DMS53 treated with DMSO at 0.1 percent for 48 hours (cell line): ENCODE results near the gene TPM4.
A peak's percentile ranks its signal among the peaks of the same experiment; 100 is the strongest.

Experiments
- DNase-seq: peaks from one replicate; lab custom pipeline; 2025; ENCODE audit not compliant: unreplicated experiment; lab: John Stamatoyannopoulos, UW

Gene TPM4

DNA sequence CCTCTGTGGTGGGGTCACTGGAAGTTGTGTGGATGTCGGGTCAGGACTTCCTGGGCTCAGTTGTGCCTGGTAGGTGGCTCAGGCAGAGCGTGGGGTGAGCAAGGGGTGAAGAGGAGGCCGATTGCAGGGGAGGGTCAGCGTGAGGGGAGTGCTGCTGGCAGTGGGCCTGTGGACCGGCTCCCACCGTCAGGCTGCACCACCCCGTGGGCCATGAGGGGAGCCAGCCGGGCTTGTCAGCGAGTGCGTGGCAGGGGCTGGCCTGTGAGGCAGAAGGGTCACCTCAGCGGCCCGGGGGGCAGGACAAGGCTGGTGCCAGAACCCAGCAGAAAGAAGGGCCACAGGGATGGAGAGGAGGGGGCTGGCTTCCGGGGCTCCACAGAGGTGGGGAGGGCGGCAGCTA is 48.7 kb downstream of the TPM4 start:
- DNase-seq = no peak

DNA sequence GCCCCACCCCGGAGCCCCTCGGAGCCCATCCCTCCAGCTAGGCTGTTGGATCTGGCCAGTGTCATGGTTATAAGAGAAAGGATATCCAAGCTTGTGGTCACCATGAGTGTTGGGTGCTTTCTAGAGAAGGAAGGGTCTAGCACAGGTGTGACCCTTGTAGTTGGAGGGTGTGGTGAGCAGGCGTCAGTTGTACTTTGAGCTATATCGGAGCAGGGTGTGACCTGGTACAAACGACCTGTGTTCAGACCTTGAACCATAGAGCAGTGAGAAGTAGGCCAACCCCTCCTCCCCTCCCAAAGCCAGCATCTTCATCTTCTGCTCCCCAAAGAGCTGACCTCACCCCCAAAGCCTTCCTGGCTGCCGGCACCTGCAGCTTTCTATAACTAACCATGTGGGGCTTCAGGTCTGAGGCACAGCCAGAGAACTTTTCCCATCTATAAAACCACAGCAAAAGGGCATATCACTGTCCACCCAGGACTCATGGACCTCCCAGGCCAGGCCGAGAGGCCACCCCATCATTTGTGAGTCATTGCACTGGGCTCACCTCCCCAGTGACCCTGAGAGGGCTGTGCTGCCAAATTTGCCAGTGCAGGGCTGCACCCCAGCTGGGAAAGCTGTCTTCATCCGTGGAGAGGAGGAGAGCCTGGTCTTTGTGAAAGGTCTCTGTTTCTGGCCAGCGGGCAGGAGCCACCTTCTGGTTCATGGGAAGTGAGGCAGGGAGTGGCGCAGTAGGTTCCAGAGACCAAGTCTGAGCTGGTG is 49.6 kb downstream of the TPM4 start:
- DNase-seq = no peak

DNA sequence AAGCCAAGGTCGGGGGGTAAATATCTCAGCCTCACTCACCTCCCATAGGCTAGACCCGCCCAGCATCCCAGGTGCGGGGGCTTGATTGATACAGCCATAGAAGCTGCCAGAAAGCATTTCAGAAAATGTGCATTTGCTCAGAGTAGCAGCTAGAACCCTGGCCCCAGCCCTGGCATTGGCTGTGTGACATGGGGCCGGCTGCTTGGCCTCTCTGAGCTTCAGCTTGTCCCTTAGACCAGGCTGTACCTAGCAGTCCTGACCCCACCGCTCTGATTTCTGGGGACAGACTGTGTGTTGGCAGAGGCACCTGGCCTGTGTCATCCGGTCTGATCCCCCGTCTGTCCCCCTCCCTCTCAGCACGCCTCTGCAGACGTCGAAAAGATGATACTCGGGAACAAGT is 50.8 kb downstream of the TPM4 start:
- DNase-seq = no peak

DNA sequence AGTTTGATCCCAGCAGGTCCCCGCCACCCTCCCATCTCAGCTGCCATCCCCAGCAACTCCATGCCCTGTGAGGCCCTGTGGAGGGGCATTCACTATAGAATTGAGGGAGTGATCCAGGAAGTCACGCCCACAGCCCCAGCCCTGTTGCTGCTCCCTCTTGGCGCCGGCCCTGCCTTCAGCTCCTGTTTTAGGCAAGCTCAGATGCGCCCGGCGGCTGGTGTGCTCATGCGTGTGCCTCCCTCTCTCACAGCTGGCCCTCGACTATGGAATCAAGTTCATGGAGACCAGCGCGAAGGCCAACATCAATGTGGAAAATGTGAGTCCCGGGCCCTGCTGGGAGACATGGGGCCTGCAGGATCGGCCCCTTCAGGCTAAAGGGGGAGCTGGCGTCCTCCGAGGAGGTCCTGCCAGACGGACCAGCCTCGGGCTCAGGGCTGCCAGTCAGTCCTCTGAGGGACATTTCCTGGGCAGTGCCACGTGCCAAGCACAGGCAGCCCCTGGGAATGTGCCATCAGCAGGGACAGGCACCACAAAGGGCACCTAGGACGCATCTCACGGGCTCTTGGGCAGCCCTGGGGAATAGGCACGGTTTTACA is 51.6 kb downstream of the TPM4 start:
- DNase-seq = no peak

DNA sequence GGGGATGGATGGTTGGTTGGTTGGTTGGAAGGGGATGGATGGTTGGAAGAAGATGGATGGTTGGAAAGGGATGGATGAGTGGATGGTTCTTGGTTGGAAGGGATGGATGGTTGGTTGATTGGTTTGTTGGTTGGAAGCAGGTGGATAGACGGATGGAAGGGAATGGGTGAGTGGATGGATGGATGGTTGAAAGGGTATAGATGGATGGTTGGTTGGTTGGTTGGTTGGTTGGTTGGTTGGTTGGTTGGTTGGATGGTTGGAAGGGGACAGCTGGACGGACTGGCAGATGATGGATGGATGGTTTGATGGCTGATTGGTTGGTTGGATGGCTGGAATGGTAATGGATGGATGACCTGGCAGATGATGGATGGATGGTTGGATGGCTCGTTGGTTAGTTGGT is 55.4 kb downstream of the TPM4 start:
- DNase-seq = no peak

DNA sequence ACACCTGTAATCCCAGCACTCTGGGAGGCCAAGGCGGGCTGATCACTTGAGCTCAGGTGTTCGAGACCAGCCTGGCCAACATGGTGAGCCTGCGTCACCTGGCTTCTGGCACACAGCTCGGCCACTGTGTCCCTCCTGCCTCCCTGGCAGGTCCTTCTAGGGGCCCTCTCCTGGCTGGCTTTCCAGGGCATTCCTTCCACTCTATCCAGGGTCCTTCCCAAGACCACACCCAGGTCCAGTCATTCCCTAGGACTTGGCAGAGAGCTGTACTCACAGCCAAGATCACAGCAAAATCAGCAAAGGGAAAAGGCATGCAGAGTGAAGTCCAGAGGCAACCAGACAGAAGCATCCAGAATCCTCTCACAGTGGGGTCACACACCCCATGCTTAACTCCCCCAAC is 57.5 kb downstream of the TPM4 start:
- no peak for DNase-seq

DNA sequence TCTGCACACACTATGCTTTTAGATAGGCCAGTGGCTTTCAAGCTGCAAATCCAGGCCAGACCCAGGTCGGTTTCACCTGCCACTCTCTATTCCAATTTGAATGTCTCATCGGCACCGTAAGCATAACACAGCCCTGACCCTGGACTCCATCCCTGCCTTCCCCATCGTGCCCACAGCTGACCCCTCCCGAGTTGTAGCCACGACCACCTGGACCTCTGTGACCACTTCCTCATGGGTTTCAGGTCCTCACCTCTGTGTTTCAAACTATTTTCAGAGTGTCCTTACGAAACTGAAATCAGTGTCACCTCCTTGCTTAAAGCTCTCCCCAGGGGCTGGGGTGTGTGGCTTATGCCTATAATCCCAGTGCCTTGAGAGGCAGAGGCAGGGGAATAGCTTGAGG is 58.2 kb downstream of the TPM4 start:
- DNase-seq = no peak

DNA sequence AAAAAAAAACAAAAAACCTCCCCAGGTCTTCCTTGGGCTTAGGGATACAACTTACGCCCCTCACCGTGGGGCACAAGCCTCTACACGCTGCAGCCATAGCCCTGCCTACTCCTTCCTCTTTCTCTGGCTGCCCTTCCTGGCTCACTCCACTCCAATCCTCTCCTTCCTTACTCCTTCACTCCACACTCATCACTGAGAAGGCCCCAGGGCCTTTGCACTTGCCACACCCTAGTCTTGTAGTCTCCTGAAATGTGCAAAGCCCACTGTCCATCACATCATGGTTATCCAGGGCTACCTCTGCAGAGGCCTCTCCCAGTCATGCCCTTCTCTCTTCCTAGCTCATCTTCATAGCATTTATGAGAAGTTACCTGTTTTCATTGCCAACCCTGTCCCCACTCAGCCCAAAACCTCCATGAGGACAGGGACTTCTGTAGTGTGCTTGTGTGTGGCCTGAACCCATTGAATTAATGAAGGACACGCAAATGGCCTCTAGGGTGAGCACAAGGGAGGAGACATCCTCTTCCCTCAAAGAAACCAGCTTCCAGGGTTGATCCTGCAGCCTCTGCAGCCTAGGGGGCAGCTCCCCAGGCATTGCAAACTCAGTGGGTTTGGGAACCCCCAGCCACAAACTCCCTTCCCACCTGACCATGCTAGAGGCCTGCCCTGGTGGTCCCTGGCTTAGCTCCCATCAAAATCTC is 59.3 kb downstream of the TPM4 start:
- DNase-seq = no peak

DNA sequence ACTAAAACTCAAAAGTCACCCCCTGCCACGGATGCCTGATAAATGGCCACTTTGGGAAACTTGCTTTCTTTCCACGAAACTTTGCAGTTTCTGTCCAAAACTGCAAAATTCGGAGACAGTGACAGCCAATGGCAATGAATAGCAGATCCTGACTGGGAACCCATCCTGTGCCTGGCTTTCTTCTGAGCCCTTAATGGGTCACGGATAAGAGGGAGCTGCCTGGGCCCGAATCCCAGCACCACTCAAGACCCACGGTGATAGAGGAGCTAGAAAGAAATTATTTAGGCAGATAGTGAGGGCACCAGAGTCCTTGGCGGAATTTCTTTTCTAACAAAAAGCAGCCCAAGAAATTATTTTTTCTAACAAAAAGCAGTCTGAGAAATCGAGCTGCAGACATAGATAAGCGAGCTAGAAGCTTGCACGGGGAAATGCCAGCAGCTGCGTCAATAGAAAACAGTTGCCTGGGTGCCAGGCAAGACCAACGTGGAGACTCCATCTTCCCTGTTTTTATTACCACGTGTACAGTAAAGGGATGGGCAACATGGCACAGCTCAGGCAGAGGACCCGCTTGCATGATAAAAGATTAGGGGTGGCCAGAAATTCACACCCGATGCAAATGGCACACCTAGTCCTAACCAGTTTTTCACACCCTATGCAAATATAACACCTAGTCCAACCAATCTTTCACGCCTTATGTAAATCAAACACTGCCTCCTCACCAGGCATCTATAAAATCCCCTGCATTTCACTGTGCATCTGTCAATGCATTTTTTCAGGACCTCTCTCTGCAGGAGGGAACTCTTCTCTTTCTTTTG is 60.1 kb downstream of the TPM4 start:
- DNase-seq = no peak

DNA sequence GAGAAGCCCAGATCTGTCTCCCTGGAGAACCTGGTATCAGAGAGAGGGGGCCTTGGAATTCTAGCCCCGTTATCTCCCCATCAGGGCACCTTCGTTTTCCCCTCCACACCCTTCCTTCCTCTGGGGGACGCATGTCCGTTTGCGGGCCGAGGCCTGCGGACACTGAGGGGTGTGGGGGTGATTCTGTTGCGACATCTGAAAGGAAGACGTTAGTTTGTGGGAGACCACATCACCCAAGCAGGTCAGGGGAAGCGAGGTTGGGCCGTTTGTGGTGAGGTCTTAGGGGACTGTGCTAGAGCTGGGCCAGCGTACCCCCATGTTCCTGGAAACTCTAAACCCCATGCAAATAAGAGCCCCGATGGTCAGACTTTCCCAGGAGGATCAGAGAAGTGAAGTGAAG is 63.5 kb downstream of the TPM4 start:
- DNase-seq = no peak

DNA sequence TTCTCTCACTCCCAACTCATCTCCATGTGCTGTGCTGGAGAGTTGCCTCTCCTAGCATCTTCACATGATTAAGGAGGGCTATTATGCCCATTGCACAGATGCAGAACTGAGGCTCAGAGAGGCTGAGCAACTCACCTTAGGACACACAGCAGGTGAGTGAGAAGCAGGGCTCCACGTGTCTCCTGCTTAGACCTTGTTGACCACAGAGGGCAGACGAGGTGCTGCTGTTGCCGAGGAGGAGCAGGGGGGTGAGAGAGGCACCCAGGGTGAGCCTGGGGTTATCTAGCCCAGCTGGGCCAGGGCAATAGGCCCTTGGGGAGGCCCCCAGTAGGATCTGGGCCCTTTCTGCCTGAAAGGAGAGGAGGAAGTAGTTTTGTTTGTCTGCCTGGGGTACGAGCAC is 64.7 kb downstream of the TPM4 start:
- DNase-seq = no peak

DNA sequence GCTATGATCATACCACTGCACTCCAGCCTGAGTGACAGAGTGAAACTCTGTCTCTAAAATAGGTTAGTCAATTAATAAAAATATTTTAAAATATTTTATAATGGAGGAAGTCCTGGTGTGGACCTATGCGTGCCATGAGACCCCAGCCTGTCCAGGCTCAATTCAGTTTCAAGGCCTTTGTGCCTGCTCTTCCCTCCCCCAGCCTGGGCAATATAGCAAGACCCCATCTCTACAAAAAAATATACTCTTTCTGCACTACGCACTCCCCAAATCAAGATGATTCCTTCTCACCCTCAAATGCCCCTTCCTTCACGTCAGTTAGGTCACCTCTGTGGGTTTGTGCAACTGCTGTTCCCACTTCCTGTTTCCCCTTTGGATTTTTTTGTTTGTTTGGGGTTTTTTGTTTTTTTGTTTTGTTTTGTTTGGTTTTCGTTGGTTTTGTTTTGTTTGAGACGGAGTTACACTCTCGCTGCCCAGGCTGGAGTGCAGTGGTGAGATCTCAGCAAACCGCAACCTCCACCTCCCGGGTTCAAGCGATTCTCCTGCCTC is 65.8 kb downstream of the TPM4 start:
- no peak for DNase-seq

DNA sequence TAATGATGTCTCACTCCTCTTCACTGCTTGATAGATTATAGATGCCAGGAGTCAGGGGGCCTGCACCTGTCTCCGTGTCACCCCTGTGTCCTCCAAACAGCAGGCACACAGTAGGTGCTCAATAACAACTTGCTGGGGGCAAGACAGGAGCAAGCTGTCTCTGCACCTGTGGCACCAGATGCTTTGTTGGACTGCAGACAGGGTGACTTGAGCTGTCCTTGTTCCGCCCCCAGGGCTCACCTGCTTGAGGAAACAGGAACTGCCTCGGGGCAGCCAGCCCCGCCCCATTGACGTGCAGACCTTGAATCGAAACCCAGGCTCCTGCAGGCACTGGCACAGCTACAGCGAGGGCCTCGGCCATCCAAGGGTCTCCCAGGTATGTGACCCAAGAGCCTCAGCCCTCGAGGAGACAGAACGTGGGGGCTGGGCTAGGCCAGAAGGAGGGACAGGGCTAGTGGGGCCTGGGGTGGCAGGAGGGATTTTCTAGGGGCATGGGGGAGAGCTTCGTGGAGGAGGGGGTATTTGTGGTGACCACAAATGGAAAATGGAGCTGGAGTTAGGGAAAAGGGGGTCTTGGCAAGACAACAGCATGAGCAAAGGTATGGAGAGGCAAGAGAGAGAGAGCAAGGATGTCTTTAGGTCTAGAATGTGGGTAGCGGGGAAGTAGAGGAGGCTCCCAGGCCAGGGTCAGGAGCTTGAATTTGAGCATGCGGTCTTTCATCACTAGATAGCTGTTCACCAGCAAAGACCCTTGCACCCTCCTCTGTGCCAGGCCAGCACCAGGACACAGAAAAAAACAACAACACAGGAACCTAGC is 67.3 kb downstream of the TPM4 start, which contains the start of gene HSH2D:
TSS of gene HSH2D (plus strand) at position 287 of the 817 bp plus-strand sequence. CDS start 5,066 bp downstream, outside the sequence.
- DNase-seq = peak; percentile 46

DNA sequence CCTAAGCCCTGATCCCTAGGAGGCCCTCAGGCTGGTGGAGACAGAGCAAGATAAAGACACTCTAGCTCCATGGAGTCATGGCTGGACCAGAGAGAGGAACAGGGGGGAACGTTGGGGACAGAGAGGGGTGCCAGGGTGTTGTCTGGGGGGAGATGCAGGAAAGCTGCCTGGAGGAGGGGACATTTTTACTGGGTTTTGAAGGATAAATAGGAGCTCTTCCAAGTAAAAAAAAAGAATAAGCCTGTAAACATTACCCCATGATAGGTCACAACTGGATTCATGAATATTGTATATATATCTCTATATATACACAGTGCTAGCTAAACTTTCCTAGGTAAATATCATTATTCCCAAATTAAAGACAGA is 67.9 kb downstream of the TPM4 start:
- DNase-seq = no peak

DNA sequence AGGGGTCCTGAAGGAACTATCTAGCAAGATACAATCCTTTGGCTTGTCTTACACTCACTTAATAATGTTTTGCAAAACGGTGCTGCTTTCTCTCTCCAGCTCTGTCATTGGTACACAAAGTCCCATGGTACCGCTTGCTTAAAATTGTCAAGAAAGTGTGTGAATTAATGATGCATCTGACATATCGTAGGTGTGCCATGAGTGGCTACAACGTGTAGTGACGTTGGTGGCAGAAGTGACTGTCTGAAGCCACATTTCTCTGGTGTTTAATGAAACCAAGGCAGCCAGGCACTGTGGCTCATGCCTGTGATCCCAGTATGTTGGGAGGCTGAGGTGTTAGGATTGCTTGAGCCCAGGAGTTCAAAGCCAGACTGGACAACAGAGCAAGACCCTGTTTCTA is 69.8 kb downstream of the TPM4 start:
- DNase-seq = no peak

DNA sequence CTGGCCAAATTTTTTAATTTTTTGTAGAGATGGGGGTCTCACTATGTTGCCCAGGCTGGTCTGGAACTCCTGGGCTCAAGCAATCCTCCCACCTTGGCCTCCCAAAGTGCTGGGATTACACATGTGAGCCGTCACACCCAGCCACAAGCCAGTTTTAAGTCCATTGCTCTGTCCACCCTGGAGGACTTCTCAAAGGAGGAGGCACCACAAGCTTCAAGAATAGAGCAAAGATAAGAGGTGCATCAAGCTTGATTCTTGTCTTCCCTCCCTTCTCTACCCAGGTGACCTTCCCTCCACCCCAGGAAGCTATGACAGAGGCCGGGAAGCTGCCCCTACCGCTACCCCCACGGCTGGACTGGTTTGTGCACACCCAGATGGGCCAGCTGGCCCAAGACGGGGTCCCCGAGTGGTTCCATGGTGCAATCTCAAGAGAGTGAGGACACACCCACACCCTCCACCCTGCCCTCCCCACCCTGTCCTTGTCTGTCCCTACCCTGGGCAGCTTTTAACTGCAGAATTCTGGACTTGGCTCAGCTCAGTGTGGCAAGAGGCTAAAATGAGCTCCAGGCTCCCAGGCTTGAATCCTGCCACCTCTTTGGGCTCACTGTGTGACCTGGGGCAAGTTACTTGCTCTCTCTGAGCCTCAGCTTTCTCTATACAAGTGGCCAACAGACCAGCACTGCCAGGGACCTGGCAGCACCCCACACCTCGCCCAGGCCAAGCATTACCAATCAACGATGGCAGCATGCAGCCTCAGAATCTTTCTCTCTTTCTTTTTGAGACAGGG is 72.3 kb downstream of the TPM4 start:
- DNase-seq = no peak
